GM23338 (cell line): ENCODE data around the gene XAB2.

Source experiments
- CREB1 ChIP-seq: fragments of 250-450 bp; sonication (Bioruptor Pico); IDR thresholded peaks from 2 replicates; pipeline ENCODE4 v1.5.0; 2020; ENCODE audit warnings: low read depth, mild to moderate bottlenecking, moderate library complexity
- EZH2 ChIP-seq: fragments of 200-600 bp; sonication (generic); IDR thresholded peaks from one replicate; pipeline ENCODE4 v1.8.0; 2017; ENCODE audit warnings: antibody characterized with exemption, mild to moderate bottlenecking, low read depth; ENCODE audit not compliant: unreplicated experiment
- EZH2phosphoT487 ChIP-seq: fragments of 200-600 bp; sonication (generic); IDR thresholded peaks from one replicate; pipeline ENCODE4 v1.8.1; 2018; ENCODE audit warnings: antibody characterized with exemption; ENCODE audit not compliant: unreplicated experiment
- JUNB ChIP-seq: IDR thresholded peaks from one replicate; pipeline ENCODE4 v1.6.1; 2016; ENCODE audit warnings: antibody characterized with exemption; ENCODE audit not compliant: unreplicated experiment
- NANOG ChIP-seq: IDR thresholded peaks from 2 replicates; pipeline ENCODE4 v1.6.1; 2016; ENCODE audit warnings: antibody characterized with exemption, borderline replicate concordance
- POLR2AphosphoS5 ChIP-seq: IDR thresholded peaks from 2 replicates; pipeline ENCODE4 v1.6.1; 2016; ENCODE audit warnings: antibody characterized with exemption, low read depth
- REST ChIP-seq: IDR thresholded peaks from one replicate; pipeline ENCODE4 v1.6.1; 2018; ENCODE audit warnings: antibody characterized with exemption; ENCODE audit not compliant: unreplicated experiment
- ZNF114 ChIP-seq: fragments of 250-450 bp; sonication (Bioruptor Pico); IDR thresholded peaks from 2 replicates; pipeline ENCODE4 v1.5.0; 2020; ENCODE audit warnings: mild to moderate bottlenecking, moderate library complexity
- ZNF331 ChIP-seq: fragments of 250-450 bp; sonication (Bioruptor Pico); IDR thresholded peaks from 2 replicates; pipeline ENCODE4 v1.5.0; 2020; ENCODE audit warnings: low read depth, mild to moderate bottlenecking, moderate library complexity
- TF ChIP-seq, protein P1 (sequence below), 2 experiments: fragments of 200-600 bp in 1 of 2; sonication (generic) in 1 of 2; conservative IDR thresholded peaks; 2 replicates each; pipeline versions ENCODE4 v1.5.1 to v1.6.1; 2016 to 2017; ENCODE audit warnings: antibody characterized with exemption in 2 of 2, low read depth in 2 of 2, mild to moderate bottlenecking in 2 of 2, moderate library complexity in 1 of 2
- TF ChIP-seq, protein P2 (sequence below): fragments of 250-450 bp; sonication (Bioruptor Pico); IDR thresholded peaks from 2 replicates; pipeline ENCODE4 v1.5.0; 2020; ENCODE audit warnings: mild to moderate bottlenecking, moderate library complexity

GRCh38 chr19:7670790-7671189 lies 41.4 kb upstream of the XAB2 start:
- TF ChIP-seq, protein P1, sequence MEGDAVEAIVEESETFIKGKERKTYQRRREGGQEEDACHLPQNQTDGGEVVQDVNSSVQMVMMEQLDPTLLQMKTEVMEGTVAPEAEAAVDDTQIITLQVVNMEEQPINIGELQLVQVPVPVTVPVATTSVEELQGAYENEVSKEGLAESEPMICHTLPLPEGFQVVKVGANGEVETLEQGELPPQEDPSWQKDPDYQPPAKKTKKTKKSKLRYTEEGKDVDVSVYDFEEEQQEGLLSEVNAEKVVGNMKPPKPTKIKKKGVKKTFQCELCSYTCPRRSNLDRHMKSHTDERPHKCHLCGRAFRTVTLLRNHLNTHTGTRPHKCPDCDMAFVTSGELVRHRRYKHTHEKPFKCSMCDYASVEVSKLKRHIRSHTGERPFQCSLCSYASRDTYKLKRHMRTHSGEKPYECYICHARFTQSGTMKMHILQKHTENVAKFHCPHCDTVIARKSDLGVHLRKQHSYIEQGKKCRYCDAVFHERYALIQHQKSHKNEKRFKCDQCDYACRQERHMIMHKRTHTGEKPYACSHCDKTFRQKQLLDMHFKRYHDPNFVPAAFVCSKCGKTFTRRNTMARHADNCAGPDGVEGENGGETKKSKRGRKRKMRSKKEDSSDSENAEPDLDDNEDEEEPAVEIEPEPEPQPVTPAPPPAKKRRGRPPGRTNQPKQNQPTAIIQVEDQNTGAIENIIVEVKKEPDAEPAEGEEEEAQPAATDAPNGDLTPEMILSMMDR (conservative IDR thresholded peaks at IDR 0.05; ENCODE audit: low read depth in 2 of 2), result no peak
- no peak for TF ChIP-seq POLR2AphosphoS5
- TF ChIP-seq EZH2phosphoT487, result no peak
- TF ChIP-seq REST, result no peak
- peak; percentile 79 for TF ChIP-seq CREB1 (CRISPR knock-in tag)
- no peak for TF ChIP-seq EZH2
- no peak for TF ChIP-seq JUNB
- no peak for TF ChIP-seq ZNF114
- TF ChIP-seq, protein P2, sequence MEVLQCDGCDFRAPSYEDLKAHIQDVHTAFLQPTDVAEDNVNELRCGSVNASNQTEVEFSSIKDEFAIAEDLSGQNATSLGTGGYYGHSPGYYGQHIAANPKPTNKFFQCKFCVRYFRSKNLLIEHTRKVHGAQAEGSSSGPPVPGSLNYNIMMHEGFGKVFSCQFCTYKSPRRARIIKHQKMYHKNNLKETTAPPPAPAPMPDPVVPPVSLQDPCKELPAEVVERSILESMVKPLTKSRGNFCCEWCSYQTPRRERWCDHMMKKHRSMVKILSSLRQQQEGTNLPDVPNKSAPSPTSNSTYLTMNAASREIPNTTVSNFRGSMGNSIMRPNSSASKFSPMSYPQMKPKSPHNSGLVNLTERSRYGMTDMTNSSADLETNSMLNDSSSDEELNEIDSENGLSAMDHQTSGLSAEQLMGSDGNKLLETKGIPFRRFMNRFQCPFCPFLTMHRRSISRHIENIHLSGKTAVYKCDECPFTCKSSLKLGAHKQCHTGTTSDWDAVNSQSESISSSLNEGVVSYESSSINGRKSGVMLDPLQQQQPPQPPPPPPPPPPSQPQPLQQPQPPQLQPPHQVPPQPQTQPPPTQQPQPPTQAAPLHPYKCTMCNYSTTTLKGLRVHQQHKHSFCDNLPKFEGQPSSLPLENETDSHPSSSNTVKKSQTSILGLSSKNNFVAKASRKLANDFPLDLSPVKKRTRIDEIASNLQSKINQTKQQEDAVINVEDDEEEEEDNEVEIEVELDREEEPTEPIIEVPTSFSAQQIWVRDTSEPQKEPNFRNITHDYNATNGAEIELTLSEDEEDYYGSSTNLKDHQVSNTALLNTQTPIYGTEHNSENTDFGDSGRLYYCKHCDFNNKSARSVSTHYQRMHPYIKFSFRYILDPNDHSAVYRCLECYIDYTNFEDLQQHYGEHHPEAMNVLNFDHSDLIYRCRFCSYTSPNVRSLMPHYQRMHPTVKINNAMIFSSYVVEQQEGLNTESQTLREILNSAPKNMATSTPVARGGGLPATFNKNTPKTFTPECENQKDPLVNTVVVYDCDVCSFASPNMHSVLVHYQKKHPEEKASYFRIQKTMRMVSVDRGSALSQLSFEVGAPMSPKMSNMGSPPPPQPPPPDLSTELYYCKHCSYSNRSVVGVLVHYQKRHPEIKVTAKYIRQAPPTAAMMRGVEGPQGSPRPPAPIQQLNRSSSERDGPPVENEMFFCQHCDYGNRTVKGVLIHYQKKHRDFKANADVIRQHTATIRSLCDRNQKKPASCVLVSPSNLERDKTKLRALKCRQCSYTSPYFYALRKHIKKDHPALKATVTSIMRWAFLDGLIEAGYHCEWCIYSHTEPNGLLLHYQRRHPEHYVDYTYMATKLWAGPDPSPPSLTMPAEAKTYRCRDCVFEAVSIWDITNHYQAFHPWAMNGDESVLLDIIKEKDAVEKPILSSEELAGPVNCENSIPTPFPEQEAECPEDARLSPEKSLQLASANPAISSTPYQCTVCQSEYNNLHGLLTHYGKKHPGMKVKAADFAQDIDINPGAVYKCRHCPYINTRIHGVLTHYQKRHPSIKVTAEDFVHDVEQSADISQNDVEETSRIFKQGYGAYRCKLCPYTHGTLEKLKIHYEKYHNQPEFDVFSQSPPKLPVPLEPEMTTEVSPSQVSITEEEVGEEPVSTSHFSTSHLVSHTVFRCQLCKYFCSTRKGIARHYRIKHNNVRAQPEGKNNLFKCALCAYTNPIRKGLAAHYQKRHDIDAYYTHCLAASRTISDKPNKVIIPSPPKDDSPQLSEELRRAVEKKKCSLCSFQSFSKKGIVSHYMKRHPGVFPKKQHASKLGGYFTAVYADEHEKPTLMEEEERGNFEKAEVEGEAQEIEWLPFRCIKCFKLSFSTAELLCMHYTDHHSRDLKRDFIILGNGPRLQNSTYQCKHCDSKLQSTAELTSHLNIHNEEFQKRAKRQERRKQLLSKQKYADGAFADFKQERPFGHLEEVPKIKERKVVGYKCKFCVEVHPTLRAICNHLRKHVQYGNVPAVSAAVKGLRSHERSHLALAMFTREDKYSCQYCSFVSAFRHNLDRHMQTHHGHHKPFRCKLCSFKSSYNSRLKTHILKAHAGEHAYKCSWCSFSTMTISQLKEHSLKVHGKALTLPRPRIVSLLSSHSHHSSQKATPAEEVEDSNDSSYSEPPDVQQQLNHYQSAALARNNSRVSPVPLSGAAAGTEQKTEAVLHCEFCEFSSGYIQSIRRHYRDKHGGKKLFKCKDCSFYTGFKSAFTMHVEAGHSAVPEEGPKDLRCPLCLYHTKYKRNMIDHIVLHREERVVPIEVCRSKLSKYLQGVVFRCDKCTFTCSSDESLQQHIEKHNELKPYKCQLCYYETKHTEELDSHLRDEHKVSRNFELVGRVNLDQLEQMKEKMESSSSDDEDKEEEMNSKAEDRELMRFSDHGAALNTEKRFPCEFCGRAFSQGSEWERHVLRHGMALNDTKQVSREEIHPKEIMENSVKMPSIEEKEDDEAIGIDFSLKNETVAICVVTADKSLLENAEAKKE (CRISPR knock-in tag), result no peak
- TF ChIP-seq NANOG, result no peak
- TF ChIP-seq ZNF331, result no peak
